ENCODE data around the gene FUCA2.

DNA sequence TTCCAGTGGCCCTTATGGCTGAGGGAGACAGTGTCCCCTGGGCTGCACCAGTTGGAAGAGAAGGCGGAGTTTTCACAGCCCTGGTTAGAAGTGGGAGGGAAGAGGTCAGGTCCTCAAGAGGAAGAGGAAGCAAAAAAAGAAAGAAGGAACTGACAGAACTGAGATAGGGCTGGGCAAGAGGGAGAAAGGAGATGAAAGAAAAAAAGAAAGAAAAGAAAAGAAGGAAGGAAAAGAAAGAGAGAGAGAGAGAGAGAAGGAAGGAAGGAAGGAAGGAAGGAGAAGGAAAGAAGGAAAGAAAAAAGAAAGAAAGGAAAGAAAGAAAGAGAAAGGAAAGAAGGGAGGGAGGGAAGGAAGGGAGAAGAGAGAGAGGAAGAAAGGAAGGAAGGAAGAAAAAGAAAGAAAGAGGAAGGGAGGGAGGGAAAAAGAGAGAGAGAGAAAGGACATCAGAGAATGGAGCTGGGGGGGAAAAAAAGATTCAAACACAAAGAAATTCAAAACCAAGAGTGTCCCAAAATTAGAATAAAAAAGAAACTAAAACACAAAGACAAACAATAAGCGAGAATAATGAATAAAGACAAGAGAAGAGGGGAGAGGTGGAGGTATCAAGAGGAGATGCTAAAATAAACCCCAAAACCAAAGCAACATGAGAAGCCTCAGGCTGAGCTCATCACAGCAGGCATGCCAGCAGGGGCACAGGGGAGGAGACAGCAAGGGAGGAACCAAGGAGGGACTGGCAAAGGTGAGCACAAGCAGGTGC is 5.3 kb upstream of the FUCA2 start:
- TF ChIP-seq, protein P1, sequence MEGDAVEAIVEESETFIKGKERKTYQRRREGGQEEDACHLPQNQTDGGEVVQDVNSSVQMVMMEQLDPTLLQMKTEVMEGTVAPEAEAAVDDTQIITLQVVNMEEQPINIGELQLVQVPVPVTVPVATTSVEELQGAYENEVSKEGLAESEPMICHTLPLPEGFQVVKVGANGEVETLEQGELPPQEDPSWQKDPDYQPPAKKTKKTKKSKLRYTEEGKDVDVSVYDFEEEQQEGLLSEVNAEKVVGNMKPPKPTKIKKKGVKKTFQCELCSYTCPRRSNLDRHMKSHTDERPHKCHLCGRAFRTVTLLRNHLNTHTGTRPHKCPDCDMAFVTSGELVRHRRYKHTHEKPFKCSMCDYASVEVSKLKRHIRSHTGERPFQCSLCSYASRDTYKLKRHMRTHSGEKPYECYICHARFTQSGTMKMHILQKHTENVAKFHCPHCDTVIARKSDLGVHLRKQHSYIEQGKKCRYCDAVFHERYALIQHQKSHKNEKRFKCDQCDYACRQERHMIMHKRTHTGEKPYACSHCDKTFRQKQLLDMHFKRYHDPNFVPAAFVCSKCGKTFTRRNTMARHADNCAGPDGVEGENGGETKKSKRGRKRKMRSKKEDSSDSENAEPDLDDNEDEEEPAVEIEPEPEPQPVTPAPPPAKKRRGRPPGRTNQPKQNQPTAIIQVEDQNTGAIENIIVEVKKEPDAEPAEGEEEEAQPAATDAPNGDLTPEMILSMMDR (IDR thresholded peaks at IDR 0.05): no peak
- no peak for TF ChIP-seq POLR2A (IDR thresholded peaks at IDR 0.05)
